ENCODE measurements around the gene MRPS27. TPM values are rescaled to one million over a fixed set of nuclear protein-coding genes. Genes with fewer than 3 reads are reported as not detected.

Gene MRPS27
- total and polyA plus RNA-seq, 5 experiments from 2014 or later: 31.7 to 48.5 (median 43.6) TPM

DNA sequence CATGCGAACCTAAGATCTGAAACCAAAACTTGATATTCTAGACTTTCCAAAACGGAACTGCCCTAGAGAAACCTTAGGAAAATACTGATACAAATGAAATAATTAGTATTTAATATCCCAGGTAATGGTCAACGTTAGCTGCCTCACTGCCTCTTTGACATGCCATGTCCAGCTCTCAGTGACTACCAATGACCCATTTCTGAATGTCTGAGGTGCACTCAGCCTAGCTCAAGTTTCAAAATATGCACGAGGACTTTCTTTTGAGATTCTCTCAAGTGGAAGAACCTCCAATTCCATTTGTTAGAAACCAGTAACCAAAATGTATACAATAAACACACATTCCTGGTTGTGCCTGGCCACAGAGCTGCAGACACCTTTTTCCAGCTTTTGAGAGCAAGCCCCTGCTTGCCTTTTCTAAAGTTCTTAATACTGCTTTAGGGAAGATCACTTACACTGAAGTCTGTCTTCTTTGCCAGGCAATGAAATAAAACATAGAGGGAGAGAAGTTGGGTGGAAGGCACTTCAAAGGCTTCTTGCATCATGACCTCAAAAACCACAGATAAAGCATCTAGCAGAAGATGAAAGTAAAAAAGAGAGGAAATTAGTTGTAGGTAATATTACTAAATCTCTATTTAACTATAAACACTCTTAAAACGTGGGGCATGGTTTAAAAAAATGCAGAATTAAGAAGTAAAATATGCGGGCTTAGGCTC lies 87.9 kb downstream of the MRPS27 start:
- ATAC-seq (peak; percentile 53 to 54), DNase-seq (peak in 4 of 10 donors; percentile 2 to 56 (median 43))
- Mint-ChIP-seq H3K36me3 (peaks cover 0 to 67% (median 25%) of the 10 kb centered on the region in 3 donors), H3K9me3 (no peaks in the 10 kb centered on the region), H3K4me1 (peaks cover 19 to 56% (median 43%) of the 10 kb centered on the region in 4 donors), H3K27ac (peak overlapping the region in 2 of 10 donors; percentile 48 to 54), H3K4me3 (peak overlapping the region in 8 of 10 donors; percentile 7 to 64 (median 44)), H3K27me3 (no peaks in the 10 kb centered on the region)
- POLR2A ChIA-PET: no interaction called here

DNA sequence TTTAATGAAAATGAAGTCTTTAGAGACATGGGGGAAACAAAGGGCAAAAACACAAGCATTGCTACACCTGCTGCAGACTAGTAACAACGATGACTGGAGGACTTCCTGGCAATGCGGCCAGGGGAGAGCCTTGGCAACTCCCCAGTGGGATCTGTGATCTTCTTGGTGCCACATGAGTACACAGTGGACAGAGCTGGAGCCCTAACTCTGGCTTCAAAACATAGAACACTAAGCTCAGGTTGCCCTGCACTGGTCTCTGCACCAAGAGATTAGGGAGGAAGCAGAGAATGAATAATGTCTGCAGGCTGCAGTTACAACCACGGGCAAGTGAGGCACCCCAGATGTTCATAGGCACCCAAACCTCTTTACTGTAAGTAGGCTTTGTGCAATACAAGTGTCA lies 91.1 kb downstream of the MRPS27 start:
- no peaks in the 10 kb centered on the region for H3K9me3 Mint-ChIP-seq
- H3K4me3 Mint-ChIP-seq: no peak overlapping the region
- H3K36me3 Mint-ChIP-seq: peaks cover 0 to 70% (median 35%) of the 10 kb centered on the region in 3 donors
- POLR2A ChIA-PET: no interaction called here
- ATAC-seq (no peak), DNase-seq (no peak)
- peak overlapping the region in 1 of 10 donors; percentile 24 for H3K27ac Mint-ChIP-seq
- peaks cover 13 to 31% (median 24%) of the 10 kb centered on the region in 4 donors for H3K4me1 Mint-ChIP-seq
- H3K27me3 Mint-ChIP-seq: no peaks in the 10 kb centered on the region

DNA sequence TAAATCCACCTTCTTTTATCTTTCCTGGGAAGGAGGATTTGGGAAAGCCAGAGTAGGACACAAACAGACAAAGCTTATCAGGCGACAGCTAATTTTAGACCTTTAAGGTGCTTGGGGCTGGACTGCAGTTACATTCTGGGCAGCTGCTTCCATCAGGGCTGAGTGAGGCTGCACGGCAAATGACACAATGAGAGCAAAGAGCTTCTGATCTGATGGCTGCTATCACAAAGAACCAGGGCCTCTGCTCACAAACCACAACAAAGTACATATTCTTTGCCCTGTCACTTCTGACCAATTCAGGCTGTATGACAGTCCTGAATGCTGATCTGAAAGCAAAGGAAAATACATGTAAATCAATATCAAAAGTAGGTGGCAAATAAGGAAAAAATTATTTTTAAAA lies 93.1 kb downstream of the MRPS27 start:
- H3K27me3 Mint-ChIP-seq: no peaks in the 10 kb centered on the region
- POLR2A ChIA-PET: no interaction called here
- peak overlapping the region in 1 of 10 donors; percentile 41 for H3K27ac Mint-ChIP-seq
- peaks cover 1 to 18% (median 11%) of the 10 kb centered on the region in 4 donors for H3K4me1 Mint-ChIP-seq
- peaks cover 7 to 83% (median 51%) of the 10 kb centered on the region in 3 donors for H3K36me3 Mint-ChIP-seq
- ATAC-seq: no peak
- H3K9me3 Mint-ChIP-seq: no peaks in the 10 kb centered on the region
- no peak for DNase-seq
- H3K4me3 Mint-ChIP-seq: no peak overlapping the region

DNA sequence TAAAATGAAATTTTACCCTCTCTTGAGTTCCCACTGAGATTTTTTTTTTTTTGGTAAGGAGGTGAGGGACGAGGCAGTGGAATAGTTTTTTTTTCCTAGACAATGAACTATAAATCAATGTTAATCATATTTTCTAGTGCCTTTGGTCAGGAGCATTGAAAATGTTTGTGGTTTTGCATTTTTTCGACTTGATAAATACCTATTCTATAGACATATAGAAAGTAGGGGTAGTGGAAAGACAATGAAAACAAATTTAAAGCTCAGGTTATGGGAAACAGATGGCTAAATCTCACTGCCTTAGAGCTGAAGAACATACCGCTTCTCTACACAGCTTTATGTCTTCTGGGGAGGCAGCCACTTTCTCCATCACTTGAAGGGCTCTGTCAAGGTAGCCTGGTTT lies 94.3 kb downstream of the MRPS27 start:
- no peaks in the 10 kb centered on the region for H3K9me3 Mint-ChIP-seq
- H3K4me3 Mint-ChIP-seq: no peak overlapping the region
- H3K27me3 Mint-ChIP-seq: no peaks in the 10 kb centered on the region
- DNase-seq (no peak), ATAC-seq (no peak)
- peaks cover 1 to 11% (median 7%) of the 10 kb centered on the region in 4 donors for H3K4me1 Mint-ChIP-seq
- H3K27ac Mint-ChIP-seq: no peak overlapping the region
- peaks cover 9 to 86% (median 59%) of the 10 kb centered on the region in 3 donors for H3K36me3 Mint-ChIP-seq
- POLR2A ChIA-PET: no interaction called here

DNA sequence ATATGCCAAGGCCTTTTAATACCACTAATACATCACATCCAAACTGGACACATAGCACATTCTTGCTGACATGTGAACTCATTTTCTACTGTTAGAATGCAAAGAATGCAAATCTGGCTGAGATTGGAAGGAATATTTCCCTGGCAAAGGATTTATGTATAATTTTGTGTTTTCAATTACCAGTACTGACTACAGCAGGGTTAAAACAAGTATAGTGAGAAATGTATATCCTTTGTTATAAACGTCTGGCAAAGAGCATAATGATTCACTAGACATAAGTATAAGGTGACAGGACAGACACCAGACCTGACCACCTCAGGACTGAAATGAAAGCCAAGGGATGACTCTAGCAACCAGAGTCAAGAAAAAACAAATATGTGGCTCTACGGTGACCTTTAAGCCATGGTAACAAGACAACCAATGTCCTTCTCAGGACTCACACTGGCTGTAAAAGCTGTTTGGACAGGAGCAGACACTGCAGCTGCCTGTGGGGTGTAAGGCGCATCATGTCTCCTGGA lies 95.0 kb downstream of the MRPS27 start:
- DNase-seq: no peak
- H3K27ac Mint-ChIP-seq: peak overlapping the region in 1 of 10 donors; percentile 4
- POLR2A ChIA-PET: no interaction called here
- peaks cover 9 to 85% (median 63%) of the 10 kb centered on the region in 3 donors for H3K36me3 Mint-ChIP-seq
- no peak for ATAC-seq
- H3K4me3 Mint-ChIP-seq: no peak overlapping the region
- no peaks in the 10 kb centered on the region for H3K9me3 Mint-ChIP-seq
- H3K27me3 Mint-ChIP-seq: no peaks in the 10 kb centered on the region
- peaks cover 0 to 4% (median under 1%) of the 10 kb centered on the region in 4 donors for H3K4me1 Mint-ChIP-seq

DNA sequence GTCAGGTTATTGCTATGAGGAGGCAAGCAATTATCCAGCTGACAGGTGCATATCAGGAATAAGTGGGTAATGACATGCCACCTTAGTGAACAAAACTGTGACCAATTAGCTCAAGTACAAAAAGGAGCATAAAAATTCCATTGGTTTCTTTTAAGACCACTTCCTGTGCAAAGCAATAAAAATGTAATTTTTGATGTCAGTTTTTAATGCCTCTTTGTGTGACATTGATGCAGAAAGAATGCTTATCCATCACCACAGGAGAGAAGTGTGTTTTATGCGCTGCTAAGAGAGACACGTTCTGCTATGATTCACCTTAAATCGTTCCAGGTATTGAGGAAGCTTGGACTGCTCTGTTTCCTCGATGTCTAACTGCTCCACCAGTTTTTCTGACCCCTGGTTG lies 96.7 kb downstream of the MRPS27 start:
- no peaks in the 10 kb centered on the region for H3K9me3 Mint-ChIP-seq
- DNase-seq: no peak
- POLR2A ChIA-PET: no interaction called here
- H3K4me1 Mint-ChIP-seq: peaks cover 0 to 2% (median 0%) of the 10 kb centered on the region in 4 donors
- no peak overlapping the region for H3K27ac Mint-ChIP-seq
- H3K27me3 Mint-ChIP-seq: no peaks in the 10 kb centered on the region
- ATAC-seq: no peak
- peaks cover 11 to 93% (median 78%) of the 10 kb centered on the region in 3 donors for H3K36me3 Mint-ChIP-seq
- no peak overlapping the region for H3K4me3 Mint-ChIP-seq

DNA sequence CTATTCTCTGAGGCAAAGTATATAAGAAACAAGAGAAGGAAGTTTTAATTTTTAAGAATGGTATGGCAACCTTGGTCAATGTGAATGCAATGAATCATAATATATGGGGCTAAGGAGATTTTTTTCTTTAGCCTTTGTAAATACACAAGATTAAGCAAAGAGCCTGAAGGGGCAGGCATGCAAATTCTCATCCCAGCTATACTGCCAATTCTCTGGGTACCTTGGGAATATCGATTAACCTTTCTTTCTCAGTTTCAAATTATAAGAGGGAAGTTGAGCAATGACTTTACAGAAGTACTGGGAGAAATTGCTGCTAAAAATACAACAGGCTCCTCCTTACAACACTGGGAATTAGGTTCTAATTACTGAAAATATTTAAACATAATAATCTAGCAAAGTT lies 97.5 kb downstream of the MRPS27 start:
- H3K36me3 Mint-ChIP-seq: peaks cover 16 to 96% (median 80%) of the 10 kb centered on the region in 3 donors
- ATAC-seq (no peak), DNase-seq (no peak)
- H3K4me1 Mint-ChIP-seq: no peaks in the 10 kb centered on the region
- no peak overlapping the region for H3K4me3 Mint-ChIP-seq
- POLR2A ChIA-PET: no interaction called here
- no peaks in the 10 kb centered on the region for H3K27me3 Mint-ChIP-seq
- no peaks in the 10 kb centered on the region for H3K9me3 Mint-ChIP-seq
- no peak overlapping the region for H3K27ac Mint-ChIP-seq

DNA sequence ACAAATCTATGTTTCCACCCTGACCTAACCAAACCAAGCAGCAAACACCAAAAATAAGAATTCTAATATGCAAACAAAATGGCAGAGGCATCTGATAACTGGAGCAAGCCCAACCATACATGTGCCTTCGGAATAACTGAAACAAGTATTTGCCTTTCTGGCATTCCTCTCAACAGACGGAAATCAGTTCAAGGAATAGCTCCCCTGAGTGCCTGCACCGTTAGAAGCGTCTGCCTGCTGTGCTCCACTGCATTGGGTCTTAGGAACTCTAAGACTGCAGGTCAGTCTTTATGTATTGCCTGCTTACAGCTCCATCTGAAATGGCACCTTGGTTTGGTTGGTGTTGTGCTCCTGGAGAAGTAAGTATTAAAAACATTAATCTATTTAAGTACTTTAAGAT lies 98.5 kb downstream of the MRPS27 start:
- no peaks in the 10 kb centered on the region for H3K9me3 Mint-ChIP-seq
- no peak overlapping the region for H3K27ac Mint-ChIP-seq
- no peak for ATAC-seq
- no peaks in the 10 kb centered on the region for H3K4me1 Mint-ChIP-seq
- H3K4me3 Mint-ChIP-seq: no peak overlapping the region
- POLR2A ChIA-PET: no interaction called here
- no peaks in the 10 kb centered on the region for H3K27me3 Mint-ChIP-seq
- H3K36me3 Mint-ChIP-seq: peaks cover 16 to 96% (median 72%) of the 10 kb centered on the region in 3 donors
- no peak for DNase-seq

DNA sequence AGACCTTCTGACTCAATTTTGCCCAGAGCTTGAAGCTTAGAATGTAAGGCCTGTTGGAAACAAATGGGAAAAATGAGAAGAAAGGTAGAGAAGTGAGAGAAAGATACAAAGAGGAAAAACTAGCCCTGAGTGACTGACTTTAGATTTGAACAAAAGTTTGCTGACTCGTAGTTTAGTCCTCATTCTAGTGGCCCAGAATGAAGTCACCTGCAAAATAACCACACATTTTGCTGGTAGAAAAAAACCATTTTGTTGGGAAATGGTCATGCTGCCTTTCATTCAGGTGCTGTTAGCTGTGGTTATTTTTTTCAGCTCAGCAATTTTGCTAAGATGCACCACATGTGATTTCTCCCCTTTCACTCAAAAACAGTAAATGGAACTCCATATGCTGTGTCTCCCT lies 98.9 kb downstream of the MRPS27 start:
- DNase-seq: no peak
- H3K4me3 Mint-ChIP-seq: no peak overlapping the region
- no peaks in the 10 kb centered on the region for H3K4me1 Mint-ChIP-seq
- POLR2A ChIA-PET: no interaction called here
- no peaks in the 10 kb centered on the region for H3K9me3 Mint-ChIP-seq
- H3K27me3 Mint-ChIP-seq: no peaks in the 10 kb centered on the region
- H3K36me3 Mint-ChIP-seq: peaks cover 16 to 94% (median 73%) of the 10 kb centered on the region in 3 donors
- no peak for ATAC-seq
- peak overlapping the region in 1 of 10 donors; percentile 49 for H3K27ac Mint-ChIP-seq

GRCh38 chr5:72216756-72217155 lies 103.3 kb downstream of the MRPS27 start:
- no peaks in the 10 kb centered on the region for H3K9me3 Mint-ChIP-seq
- H3K4me3 Mint-ChIP-seq: no peak overlapping the region
- peaks cover 7 to 50% (median 35%) of the 10 kb centered on the region in 3 donors for H3K36me3 Mint-ChIP-seq
- H3K4me1 Mint-ChIP-seq: peaks cover 0 to 2% (median 0%) of the 10 kb centered on the region in 4 donors
- no peaks in the 10 kb centered on the region for H3K27me3 Mint-ChIP-seq
- no peak for DNase-seq
- ATAC-seq: no peak
- POLR2A ChIA-PET: no interaction called here
- H3K27ac Mint-ChIP-seq: no peak overlapping the region

DNA sequence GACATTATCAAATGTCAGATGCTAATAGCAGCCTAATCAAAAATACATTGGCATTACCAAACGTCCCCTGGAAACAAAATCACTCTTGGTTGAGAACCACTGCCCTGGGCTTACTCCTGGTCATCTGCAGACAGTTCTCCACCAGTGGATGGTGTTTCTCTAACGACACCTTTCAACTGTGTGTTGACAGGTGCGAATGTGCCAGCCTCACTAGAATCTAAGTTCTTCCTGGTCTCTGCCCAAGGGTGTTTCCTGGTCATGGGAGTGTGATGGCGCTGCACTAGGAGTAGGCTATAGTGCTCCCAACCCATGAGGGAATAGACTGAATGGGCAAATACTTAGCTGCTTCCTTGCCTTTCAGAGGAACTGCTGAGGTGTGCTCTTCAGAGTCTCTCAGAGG lies 105.9 kb downstream of the MRPS27 start:
- Mint-ChIP-seq H3K4me1 (peaks cover 0 to 2% (median 0%) of the 10 kb centered on the region in 4 donors), H3K27ac (no peak overlapping the region), H3K4me3 (no peak overlapping the region), H3K27me3 (no peaks in the 10 kb centered on the region), H3K36me3 (peaks cover 7 to 26% (median 13%) of the 10 kb centered on the region in 3 donors), H3K9me3 (no peaks in the 10 kb centered on the region)
- DNase-seq: no peak
- no peak for ATAC-seq
- POLR2A ChIA-PET: no interaction called here

- peaks cover 6 to 19% (median 8%) of the 10 kb centered on the region in 3 donors for H3K36me3 Mint-ChIP-seq
These were observed 106.6 kb downstream of the MRPS27 start for GRCh38 chr5:72213482-72213881.

DNA sequence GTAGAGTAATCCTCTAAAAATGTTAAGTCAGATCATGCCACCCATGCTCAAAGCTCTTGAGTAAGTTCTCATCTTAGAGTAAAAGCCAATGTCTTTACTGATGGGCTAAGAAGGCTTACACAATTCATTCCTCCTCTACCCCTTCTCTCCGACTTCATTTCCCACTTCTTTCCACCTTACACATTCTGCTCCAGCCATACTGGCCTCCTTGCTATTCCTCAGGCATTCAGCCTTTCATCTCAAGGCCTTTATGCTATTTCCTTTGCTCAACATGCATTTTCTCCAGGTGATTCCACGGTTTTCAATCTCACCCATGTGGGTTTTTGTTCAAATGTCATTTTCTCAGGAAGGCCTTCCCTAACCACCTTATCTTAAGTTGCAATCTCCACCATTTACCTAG lies 107.9 kb downstream of the MRPS27 start:
- POLR2A ChIA-PET: no interaction called here
- Mint-ChIP-seq H3K27me3 (no peaks in the 10 kb centered on the region), H3K4me1 (peaks cover 0 to 2% (median 0%) of the 10 kb centered on the region in 4 donors), H3K36me3 (peaks cover 0 to 7% (median 1%) of the 10 kb centered on the region in 3 donors), H3K27ac (no peak overlapping the region), H3K4me3 (no peak overlapping the region), H3K9me3 (no peaks in the 10 kb centered on the region)
- no peak for ATAC-seq
- no peak for DNase-seq

More at GRCh38 chr5:72213482-72213881, 106.6 kb downstream of the MRPS27 start:
- H3K4me3 Mint-ChIP-seq: no peak overlapping the region
- peaks cover 0 to 2% (median 0%) of the 10 kb centered on the region in 4 donors for H3K4me1 Mint-ChIP-seq
- no peaks in the 10 kb centered on the region for H3K9me3 Mint-ChIP-seq
- ATAC-seq (no peak), DNase-seq (no peak)
- no peak overlapping the region for H3K27ac Mint-ChIP-seq
- H3K27me3 Mint-ChIP-seq: no peaks in the 10 kb centered on the region
- POLR2A ChIA-PET: no interaction called here
